ENCODE data around the gene NEU4.
"Not testable (repeated sequence)": the region's sequence is repeated elsewhere in the genome, so short reads cannot be mapped to it uniquely, and the experiment has no call there.

Gene NEU4

DNA sequence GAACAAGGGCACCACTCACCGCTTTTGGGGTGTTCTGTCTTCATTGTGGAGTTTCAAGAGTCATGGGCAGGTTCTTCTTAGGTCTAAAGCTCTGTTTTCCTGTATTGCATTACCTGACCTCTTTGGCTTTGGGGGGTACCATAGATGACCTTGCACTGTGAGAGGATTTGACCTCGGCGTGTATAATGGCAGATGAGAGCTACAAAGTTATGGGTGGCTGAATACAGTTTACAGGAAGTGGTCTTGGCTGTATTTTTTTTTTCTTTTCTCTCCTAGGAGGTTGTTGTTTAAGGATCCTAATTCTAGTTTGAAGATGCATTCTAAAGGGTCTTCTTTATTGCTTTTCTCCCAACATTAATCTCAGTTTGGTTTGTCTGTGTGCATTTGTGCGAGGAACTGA lies 20.9 kb upstream of the NEU4 start:
- H3K9ac ChIP-seq (ENCODE audit: low read depth, low read length) = no peak overlapping the region
- peaks cover 7% of the 10 kb centered on the region for H3K9me3 ChIP-seq (ENCODE audit: control insufficient read depth, insufficient read depth, low read length)
- no peaks in the 10 kb centered on the region for H3K36me3 ChIP-seq (ENCODE audit: insufficient read depth, low read length)
- no peaks in the 10 kb centered on the region for H3K4me1 ChIP-seq (ENCODE audit: insufficient read depth, low read length)

DNA sequence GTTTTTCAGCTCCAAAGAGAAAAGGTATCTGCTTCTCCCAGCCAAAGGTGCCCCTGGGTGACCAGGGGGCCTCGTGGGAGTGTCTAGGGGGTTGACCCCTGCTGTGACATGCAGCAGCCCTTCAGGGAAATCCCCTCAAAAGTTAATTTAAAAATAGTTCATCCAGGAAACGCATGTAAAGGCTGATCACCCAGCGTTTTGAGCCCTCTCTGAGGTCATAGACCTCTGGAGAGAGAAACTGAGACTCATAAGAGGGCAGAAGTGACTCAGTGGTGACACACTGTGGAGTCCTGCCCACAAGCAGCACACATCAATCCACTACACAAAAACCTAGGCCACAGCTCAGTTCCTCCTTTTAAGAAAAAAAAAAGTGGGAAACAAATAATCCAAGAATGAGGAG lies 20.4 kb upstream of the NEU4 start:
- peaks cover 7% of the 10 kb centered on the region for H3K9me3 ChIP-seq (ENCODE audit: control insufficient read depth, insufficient read depth, low read length)
- no peaks in the 10 kb centered on the region for H3K4me1 ChIP-seq (ENCODE audit: insufficient read depth, low read length)
- H3K9ac ChIP-seq (ENCODE audit: low read depth, low read length) = no peak overlapping the region
- H3K36me3 ChIP-seq (ENCODE audit: insufficient read depth, low read length) = no peaks in the 10 kb centered on the region

DNA sequence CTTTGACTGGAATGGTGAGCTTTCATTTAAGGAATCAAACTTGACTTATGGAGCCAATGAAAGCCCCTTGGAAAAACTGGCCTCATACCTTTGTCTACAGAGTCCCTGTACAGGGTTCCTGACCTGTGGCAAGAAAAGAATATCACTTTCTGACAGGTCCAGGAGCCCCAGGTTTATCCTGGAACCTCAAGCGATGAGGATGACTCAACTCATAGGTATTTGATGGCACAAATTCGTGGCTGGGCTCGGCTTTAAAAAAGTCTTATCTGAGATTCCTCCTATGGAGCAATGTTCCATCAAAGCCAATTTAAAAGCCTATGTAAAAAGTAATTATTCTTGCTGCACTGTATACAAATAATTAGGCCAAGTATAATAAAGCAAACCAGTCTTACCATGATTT lies 17.6 kb upstream of the NEU4 start:
- H3K36me3 ChIP-seq (ENCODE audit: insufficient read depth, low read length); H3K9me3 ChIP-seq (ENCODE audit: control insufficient read depth, insufficient read depth, low read length); H3K9ac ChIP-seq (ENCODE audit: low read depth, low read length); H3K4me1 ChIP-seq (ENCODE audit: insufficient read depth, low read length): not testable (repeated sequence)

DNA sequence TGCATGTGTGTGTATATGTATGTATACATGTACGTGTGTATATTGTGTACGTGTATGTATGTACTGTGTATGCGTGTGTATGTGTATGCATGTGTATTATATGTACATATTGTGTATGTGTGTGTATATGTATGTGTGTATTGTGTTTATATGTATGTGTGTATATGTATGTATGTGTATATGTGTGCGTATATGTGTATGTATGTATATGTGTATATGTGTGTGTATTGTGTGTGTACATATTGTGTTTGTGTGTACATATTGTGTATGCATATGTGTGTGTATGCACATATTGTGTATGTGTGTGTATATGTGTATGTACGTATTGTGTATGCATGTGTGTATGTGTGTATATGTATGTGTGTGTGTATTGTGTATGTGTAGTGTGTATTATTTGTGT lies 15.6 kb upstream of the NEU4 start:
- Histone ChIP-seq H3K9ac (ENCODE audit: low read depth, low read length) (no peak overlapping the region), H3K4me1 (ENCODE audit: insufficient read depth, low read length) (no peaks in the 10 kb centered on the region), H3K9me3 (ENCODE audit: control insufficient read depth, insufficient read depth, low read length) (peaks cover 7% of the 10 kb centered on the region), H3K36me3 (ENCODE audit: insufficient read depth, low read length) (no peaks in the 10 kb centered on the region)

DNA sequence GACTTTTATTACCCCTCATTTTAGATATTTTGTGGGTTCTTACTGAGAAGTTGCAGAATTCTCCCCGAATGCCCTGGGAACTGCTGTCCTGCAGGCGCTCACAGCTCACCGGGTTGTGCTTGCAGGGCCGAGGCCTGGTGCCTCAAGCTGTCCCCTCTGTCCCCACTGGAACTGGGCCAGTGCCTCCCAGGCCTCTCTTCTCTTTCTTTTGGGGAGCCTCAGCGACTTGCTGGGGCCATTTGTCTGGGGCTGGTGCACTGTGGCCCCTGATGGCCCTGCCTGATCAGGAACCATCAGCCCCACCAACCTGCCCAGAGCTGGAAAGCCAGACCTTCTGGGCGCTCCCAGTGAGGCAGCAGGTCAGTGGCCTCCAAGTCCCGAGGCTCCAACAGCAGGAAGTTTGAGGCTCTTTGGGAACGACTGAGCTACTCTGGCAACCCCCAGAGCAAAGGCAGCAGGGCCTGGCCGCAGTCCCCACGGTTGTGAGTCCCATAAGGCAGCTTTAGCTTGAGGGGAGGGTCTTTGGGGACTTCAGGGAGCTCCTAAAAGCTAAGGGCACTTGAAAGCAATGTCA lies 14.7 kb upstream of the NEU4 start:
- Histone ChIP-seq H3K36me3 (ENCODE audit: insufficient read depth, low read length) (no peaks in the 10 kb centered on the region), H3K4me1 (ENCODE audit: insufficient read depth, low read length) (no peaks in the 10 kb centered on the region), H3K9me3 (ENCODE audit: control insufficient read depth, insufficient read depth, low read length) (peaks cover 7% of the 10 kb centered on the region), H3K9ac (ENCODE audit: low read depth, low read length) (no peak overlapping the region)

DNA sequence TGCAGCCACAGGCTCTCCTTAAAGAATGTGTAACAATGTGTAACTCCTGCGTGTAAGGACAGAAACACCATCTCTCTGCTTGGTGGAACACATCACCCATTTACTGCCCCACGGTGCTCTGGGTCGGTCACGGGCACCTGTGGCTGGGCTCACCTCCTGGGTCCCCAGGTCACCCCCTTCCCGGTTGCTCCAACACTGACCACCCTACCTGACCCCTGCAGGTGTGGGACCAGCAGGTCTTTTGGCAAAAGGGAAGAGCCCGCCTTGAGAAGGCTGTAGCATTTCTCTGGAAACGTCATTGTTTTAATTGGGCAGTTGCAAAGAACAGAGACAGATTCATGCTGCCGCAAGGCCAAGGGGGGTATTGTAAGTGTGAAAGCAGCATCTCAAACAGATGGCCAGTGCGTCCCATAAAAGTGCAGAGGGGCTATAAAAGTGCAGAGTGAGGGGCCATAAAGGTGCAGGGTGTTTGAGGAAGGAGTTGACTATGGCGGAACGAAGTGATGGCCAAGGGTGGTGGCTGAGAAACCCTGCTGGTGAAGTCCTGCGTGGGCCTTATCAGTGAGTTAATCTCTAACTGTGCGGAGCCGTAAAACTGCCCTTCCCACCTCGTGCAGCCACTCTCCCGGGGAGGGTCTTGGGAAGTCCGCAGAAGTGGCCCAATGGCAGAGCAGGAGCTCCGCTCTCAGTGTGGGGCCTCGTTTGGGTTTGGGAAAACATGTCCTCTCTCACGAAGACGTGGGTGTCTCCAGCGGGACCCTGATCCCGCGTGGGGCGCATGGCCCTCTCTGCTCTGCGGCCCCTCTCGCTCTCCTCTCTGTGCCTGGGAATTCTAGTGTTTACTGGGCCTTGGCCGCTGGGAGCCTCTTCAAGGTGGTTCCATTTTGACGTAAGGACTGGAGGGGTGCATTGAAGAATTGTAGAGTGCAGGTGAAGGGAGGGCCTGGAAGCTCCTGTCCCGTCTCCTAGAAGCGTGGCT lies 13.7 kb upstream of the NEU4 start:
- H3K36me3 ChIP-seq (ENCODE audit: insufficient read depth, low read length) = no peaks in the 10 kb centered on the region
- H3K4me1 ChIP-seq (ENCODE audit: insufficient read depth, low read length) = no peaks in the 10 kb centered on the region
- H3K9me3 ChIP-seq (ENCODE audit: control insufficient read depth, insufficient read depth, low read length) = peaks cover 4% of the 10 kb centered on the region; the same call in 1 of the 2 replicates
- H3K9ac ChIP-seq (ENCODE audit: low read depth, low read length) = no peak overlapping the region

DNA sequence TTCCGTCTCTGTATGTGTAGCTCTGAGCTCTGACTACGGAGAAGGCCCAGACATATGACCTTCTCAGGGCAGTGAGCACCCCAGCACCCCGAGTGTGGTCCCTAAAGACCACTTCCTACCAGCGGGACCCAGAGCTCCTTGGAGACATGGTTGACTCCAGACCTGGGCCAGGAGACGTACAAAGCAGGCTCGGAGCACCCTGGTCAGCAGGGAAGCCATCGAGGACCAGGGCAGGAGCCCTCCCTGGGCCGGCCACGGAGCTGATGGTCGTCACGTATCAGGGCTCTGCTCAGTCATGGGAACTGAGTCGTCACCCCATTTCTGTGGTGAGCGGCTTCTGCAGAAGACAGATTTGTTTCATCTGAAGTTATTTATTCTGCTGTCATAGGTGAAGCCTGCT lies 12.8 kb upstream of the NEU4 start:
- no peak overlapping the region for H3K9ac ChIP-seq (ENCODE audit: low read depth, low read length)
- H3K9me3 ChIP-seq (ENCODE audit: control insufficient read depth, insufficient read depth, low read length) = no peaks in the 10 kb centered on the region; the same call in 1 of the 2 replicates
- H3K4me1 ChIP-seq (ENCODE audit: insufficient read depth, low read length) = no peaks in the 10 kb centered on the region
- no peaks in the 10 kb centered on the region for H3K36me3 ChIP-seq (ENCODE audit: insufficient read depth, low read length)

DNA sequence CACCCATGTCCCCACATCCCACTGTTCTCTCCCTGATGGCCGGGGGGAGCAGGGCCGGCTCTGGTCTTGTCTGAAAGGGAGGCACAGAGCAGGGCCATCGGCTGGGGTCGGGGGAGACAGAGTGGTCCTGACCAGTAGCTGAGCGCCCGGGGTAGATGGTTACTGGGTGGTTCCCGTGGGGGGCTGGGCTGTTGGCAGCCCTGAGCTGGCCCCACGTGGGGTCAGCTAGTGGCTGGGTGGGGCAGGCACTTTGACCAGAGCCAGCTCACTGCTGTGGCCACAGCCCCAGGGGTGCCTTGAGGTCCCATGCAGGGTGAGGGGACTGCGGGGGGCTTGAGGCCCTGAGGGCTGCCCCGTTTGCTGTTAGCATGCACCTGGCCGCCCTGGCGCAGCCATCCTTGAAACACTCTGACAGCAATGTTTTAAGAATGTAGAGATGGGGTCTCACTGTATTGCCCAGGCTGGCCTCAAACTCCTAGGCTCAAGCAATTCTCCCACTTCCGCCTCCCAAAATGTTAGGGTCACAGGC lies 12.3 kb upstream of the NEU4 start:
- Histone ChIP-seq H3K9ac (ENCODE audit: low read depth, low read length) (no peak overlapping the region), H3K4me1 (ENCODE audit: insufficient read depth, low read length) (no peaks in the 10 kb centered on the region; the same call in 1 of the 2 replicates), H3K36me3 (ENCODE audit: insufficient read depth, low read length) (no peaks in the 10 kb centered on the region), H3K9me3 (ENCODE audit: control insufficient read depth, insufficient read depth, low read length) (no peaks in the 10 kb centered on the region)

DNA sequence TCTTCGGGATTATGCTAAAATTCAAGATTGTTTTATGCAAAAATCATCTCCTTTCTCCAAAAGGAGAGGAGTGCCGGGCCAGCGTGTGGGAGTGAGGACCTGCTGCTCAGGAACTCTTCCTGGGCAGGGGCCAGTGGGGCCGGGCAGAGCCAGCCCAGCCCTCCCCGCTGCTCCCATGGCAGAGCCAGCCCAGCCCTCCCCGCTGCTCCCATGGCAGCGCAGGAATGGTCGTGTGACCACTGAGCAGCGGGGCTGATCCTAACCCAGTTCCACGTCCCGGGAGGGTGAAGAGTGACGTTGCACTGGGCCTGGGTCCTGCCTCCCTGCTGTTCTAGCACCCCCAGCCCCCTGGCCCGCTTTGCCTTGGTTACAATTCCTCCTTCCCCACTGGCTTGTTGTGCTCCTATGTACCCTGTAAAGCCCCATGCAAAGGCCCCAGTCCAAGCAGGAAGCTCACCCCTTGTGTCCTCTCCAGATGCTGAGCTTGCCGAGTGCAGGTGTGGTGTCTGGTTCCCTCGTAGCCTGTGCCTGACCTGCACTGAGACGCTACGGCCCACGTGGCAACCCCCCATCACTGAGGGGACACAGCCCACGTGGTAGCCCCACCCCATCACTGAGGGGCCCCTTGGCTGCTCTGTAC lies 11.4 kb upstream of the NEU4 start:
- H3K4me1 ChIP-seq (ENCODE audit: insufficient read depth, low read length) = no peaks in the 10 kb centered on the region; the same call in 1 of the 2 replicates
- no peaks in the 10 kb centered on the region for H3K36me3 ChIP-seq (ENCODE audit: insufficient read depth, low read length)
- H3K9me3 ChIP-seq (ENCODE audit: control insufficient read depth, insufficient read depth, low read length) = no peaks in the 10 kb centered on the region
- no peak overlapping the region for H3K9ac ChIP-seq (ENCODE audit: low read depth, low read length)

DNA sequence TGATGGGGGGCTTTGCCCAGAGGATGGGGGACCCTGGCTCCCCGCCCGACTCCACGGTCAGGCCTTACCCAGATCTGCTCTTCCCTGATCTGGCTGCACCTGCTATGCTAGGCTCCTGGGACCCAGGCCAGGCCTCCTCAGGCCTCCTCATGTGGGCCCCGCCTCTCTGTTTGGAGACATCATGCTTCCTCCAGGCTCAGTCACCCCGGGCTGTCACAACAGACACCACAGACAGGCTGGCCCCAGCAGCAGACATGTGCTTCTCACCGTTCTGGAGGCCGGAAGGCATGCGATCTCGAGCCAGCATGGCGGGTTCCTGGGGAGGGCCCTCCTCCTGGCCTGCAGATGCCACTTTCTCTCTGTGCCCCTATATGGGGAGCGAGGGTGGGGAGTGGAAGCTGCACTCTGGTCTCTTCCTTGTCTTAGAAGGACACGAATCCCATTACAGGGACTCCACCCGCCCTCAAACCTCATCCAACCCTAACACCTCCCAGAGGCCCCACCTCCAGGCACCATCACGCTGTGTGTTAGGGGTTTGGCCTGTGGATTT lies 10.8 kb upstream of the NEU4 start:
- H3K9ac ChIP-seq (ENCODE audit: low read depth, low read length) = no peak overlapping the region
- no peaks in the 10 kb centered on the region for H3K36me3 ChIP-seq (ENCODE audit: insufficient read depth, low read length)
- H3K4me1 ChIP-seq (ENCODE audit: insufficient read depth, low read length) = no peaks in the 10 kb centered on the region; the same call in 1 of the 2 replicates
- no peaks in the 10 kb centered on the region for H3K9me3 ChIP-seq (ENCODE audit: control insufficient read depth, insufficient read depth, low read length)

DNA sequence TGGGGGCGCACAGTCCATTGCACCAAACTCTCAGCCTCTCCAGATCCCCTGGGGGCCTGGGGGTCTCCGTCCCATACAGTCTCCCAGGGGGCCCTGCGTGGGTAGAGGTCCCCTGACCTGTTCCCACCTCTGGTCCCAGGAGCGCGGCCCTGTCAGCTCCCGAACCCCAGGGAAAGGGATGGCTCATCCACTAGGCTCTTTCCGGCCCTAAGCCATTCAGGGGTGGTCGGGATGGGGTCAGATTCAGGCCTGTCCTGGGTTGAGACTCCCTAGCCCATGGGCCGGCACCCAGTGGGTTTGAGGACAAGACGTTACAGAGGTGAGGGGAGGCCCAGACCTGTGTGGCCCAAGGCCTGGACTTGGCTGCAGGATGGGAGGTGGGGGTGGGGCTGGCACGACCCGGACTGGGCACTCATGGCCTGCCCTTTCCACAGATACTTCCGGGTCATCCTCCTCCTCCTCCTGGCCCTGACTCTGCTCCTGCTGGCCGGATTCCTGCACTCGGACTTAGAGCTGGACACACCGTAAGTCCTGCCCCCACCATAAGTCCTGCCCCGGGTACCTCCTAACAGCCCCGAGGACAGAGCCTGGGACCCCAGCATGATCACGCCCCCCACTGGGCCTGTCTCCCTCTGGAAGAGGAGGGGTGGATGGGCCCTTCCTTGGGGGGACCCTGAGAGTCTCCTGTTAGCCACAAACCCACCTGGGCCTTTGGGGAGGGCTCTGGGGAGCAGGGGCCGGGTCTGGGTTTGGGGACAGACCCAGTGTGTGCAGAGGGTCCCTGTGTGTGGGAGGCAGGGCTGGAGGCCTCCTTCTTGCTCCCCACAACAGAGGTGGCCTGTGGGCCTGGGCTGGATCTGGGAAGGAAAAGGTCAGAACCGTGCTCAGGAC lies 10.1 kb upstream of the NEU4 start:
- Histone ChIP-seq H3K9me3 (ENCODE audit: control insufficient read depth, insufficient read depth, low read length) (no peaks in the 10 kb centered on the region), H3K9ac (ENCODE audit: low read depth, low read length) (no peak overlapping the region)

DNA sequence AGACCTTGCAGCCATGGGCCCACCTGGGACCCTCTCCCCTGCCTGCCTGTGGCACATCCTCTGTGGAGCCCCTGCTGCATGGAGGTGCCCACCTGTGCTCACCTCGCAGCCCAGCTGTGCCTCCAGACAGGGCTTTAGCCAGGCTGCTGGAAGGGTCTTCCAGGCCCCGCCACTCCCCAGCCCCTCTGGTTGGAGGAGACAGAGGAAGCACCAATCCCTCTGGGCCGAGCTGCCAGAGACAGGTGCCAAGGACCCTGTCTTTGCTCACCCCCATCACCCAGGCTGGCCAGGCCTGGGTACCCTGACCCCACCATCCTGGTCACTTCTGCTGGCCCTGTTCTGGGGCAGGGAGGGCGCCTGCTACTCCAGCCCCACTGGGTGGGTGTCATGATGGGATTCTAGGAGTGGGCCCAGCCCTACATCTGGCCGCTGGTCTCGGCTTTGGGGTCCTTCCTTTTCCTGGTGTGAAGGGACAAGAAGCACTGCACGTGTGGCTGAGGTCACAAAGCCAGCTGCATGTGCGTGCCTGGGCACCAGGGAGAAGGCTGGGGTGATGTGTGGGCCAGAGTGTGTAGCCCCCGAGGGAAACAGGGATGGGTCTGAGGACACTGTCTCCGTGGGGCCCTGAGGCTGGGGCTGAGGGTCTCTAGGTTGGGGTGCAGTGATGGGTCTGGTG lies 9.3 kb upstream of the NEU4 start:
- H3K4me1 ChIP-seq (ENCODE audit: insufficient read depth, low read length) = peaks cover 5% of the 10 kb centered on the region; the same call in 1 of the 2 replicates
- no peaks in the 10 kb centered on the region for H3K36me3 ChIP-seq (ENCODE audit: insufficient read depth, low read length)
- H3K9me3 ChIP-seq (ENCODE audit: control insufficient read depth, insufficient read depth, low read length) = no peaks in the 10 kb centered on the region
- H3K9ac ChIP-seq (ENCODE audit: low read depth, low read length) = no peak overlapping the region

More for the DNA sequence above, 10.1 kb upstream of the NEU4 start:
- no peaks in the 10 kb centered on the region for H3K36me3 ChIP-seq (ENCODE audit: insufficient read depth, low read length)
- no peaks in the 10 kb centered on the region; the same call in 1 of the 2 replicates for H3K4me1 ChIP-seq (ENCODE audit: insufficient read depth, low read length)

DNA sequence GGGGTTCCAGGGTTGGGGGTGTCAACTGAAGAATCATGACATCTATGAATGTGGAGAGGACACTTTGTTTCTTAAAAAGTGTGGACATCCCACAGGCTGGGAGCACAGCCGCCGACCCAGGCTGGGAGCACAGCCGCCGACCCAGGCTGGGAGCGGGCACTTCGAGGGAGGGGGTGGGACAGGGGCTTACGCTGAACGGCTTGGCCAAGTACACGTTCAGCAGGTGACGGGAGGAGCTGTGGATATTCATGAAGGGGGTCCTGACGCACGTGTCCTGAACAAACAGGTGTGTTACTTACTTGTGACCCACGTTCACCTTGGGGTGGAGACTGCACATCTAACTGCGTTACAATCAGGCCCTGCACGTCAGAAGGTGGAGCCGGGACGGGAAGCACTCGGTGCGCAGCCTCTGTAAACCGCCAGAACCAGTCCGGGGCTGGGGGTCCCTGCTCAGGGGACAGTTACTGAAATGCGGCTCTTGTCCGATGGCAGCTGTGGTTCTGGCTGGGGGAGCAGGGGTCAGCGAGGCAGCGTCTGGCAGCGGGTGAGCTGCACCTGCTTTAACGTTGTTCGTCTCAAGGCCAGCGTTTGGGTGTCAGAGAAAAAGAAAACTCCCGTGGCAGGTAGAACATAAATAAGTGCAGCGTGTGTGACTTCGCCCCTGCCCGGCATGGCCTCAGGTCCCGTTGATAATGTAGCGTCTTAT lies 8.6 kb upstream of the NEU4 start:
- H3K9me3 ChIP-seq (ENCODE audit: control insufficient read depth, insufficient read depth, low read length); H3K9ac ChIP-seq (ENCODE audit: low read depth, low read length); H3K36me3 ChIP-seq (ENCODE audit: insufficient read depth, low read length); H3K4me1 ChIP-seq (ENCODE audit: insufficient read depth, low read length): not testable (repeated sequence)
